ENCODE results near the gene WNT9B. TPM values are rescaled to one million over a fixed set of nuclear protein-coding genes. Genes with fewer than 3 reads are reported as not detected.

The WNT9B gene
- total RNA-seq, 1 donor from 2014 or later = 2.0 TPM

- Mint-ChIP-seq H3K4me3 (no peak overlapping the region), H3K27ac (peak overlapping the region; percentile 31), H3K9me3 (no peaks in the 10 kb centered on the region), H3K27me3 (ENCODE audit: low read depth) (no peaks in the 10 kb centered on the region), H3K4me1 (peaks cover 13% of the 10 kb centered on the region), H3K36me3 (no peaks in the 10 kb centered on the region)
- no peak for DNase-seq (ENCODE audit: low spot score in 2 of 2, unreplicated experiment in 2 of 2)
- TF ChIP-seq CTCF (IDR thresholded peaks at IDR 0.05; ENCODE audit: unreplicated experiment) = no peak
Observed at GRCh38 chr17:46868689-46869187, 17.4 kb downstream of the WNT9B start.

GRCh38 chr17:46869296-46869695, 17.9 kb downstream of the WNT9B start:
- Mint-ChIP-seq H3K27ac (peak overlapping the region; percentile 16), H3K36me3 (no peaks in the 10 kb centered on the region), H3K27me3 (ENCODE audit: low read depth) (no peaks in the 10 kb centered on the region), H3K4me3 (no peak overlapping the region), H3K4me1 (peaks cover 13% of the 10 kb centered on the region), H3K9me3 (no peaks in the 10 kb centered on the region)
- no peak for DNase-seq (ENCODE audit: low spot score in 2 of 2, unreplicated experiment in 2 of 2)
- TF ChIP-seq CTCF (IDR thresholded peaks at IDR 0.05; ENCODE audit: unreplicated experiment) = no peak

- Mint-ChIP-seq H3K4me3 (no peak overlapping the region), H3K36me3 (no peaks in the 10 kb centered on the region), H3K9me3 (no peaks in the 10 kb centered on the region), H3K27me3 (ENCODE audit: low read depth) (no peaks in the 10 kb centered on the region), H3K4me1 (peaks cover 13% of the 10 kb centered on the region), H3K27ac (peak overlapping the region; percentile 30)
- TF ChIP-seq CTCF (IDR thresholded peaks at IDR 0.05; ENCODE audit: unreplicated experiment) = no peak
- DNase-seq (ENCODE audit: low spot score in 2 of 2, unreplicated experiment in 2 of 2) = no peak
Observed at GRCh38 chr17:46869975-46870803, 18.8 kb downstream of the WNT9B start.

- Mint-ChIP-seq H3K36me3 (no peaks in the 10 kb centered on the region), H3K27me3 (ENCODE audit: low read depth) (no peaks in the 10 kb centered on the region), H3K4me1 (peaks cover 13% of the 10 kb centered on the region), H3K27ac (no peak overlapping the region), H3K9me3 (no peaks in the 10 kb centered on the region), H3K4me3 (no peak overlapping the region)
- no peak for TF ChIP-seq CTCF (IDR thresholded peaks at IDR 0.05; ENCODE audit: unreplicated experiment)
- no peak for DNase-seq (ENCODE audit: low spot score in 2 of 2, unreplicated experiment in 2 of 2)
Observed at GRCh38 chr17:46872421-46872820, 21.0 kb downstream of the WNT9B start.

- no peaks in the 10 kb centered on the region for H3K27me3 Mint-ChIP-seq (ENCODE audit: low read depth)
- DNase-seq (ENCODE audit: low spot score in 2 of 2, unreplicated experiment in 2 of 2) = no peak
- peaks cover 5% of the 10 kb centered on the region for H3K4me1 Mint-ChIP-seq
- TF ChIP-seq CTCF (IDR thresholded peaks at IDR 0.05; ENCODE audit: unreplicated experiment) = no peak
- no peaks in the 10 kb centered on the region for H3K9me3 Mint-ChIP-seq
- H3K36me3 Mint-ChIP-seq = no peaks in the 10 kb centered on the region
- no peak overlapping the region for H3K27ac Mint-ChIP-seq
- no peak overlapping the region for H3K4me3 Mint-ChIP-seq
Observed at GRCh38 chr17:46873941-46874645, 22.7 kb downstream of the WNT9B start.
